ENCODE data around the gene TNK1. TPM values are rescaled to one million over a fixed set of nuclear protein-coding genes. Genes with fewer than 3 reads are reported as not detected.
"Not testable (repeated sequence)": the region's sequence is repeated elsewhere in the genome, so short reads cannot be mapped to it uniquely, and the experiment has no call there.

Gene TNK1
- total and polyA plus RNA-seq, 2 of the 8 experiments (the other 6 are each of a cell fraction or from before 2014, with no cell fraction given) = 7.6 to 9.5 TPM

GRCh38 chr17:7332600-7333069, 48.3 kb upstream of the TNK1 start:
- Histone ChIP-seq H3K79me2 (ENCODE audit: control insufficient read depth in 1 of 2, insufficient read depth in 2 of 2, low read length in 2 of 2) (peaks cover 0 to 11% of the 10 kb centered on the region in 2 experiments; a peak in 2 of 4 replicates), H3K4me1 (replicated peaks in 1 of 4; ENCODE audit: control insufficient read depth in 3 of 4, insufficient read depth in 4 of 4, low read length in 3 of 4) (peaks cover 3 to 31% (median 19%) of the 10 kb centered on the region in 4 experiments), H2BK12ac (ENCODE audit: low read depth, low read length) (0 out of 2 replicates have a peak overlapping the region, but pooled peaks have one; percentile 39)
- H2AK5ac ChIP-seq (ENCODE audit: low read depth, low read length); H2BK20ac ChIP-seq (ENCODE audit: low read length); H3K27ac ChIP-seq (ENCODE audit: low read depth, low read length); H4K91ac ChIP-seq (replicated peaks; ENCODE audit: insufficient read length, low read length); H3K4me2 ChIP-seq (ENCODE audit: insufficient read depth in 1 of 2, low read depth in 2 of 2, low read length in 2 of 2); H3K56ac ChIP-seq (replicated peaks; ENCODE audit: insufficient read length, low read depth, low read length); H3K4ac ChIP-seq (replicated peaks; ENCODE audit: insufficient read length, low read depth, low read length); H3K4me3 ChIP-seq (ENCODE audit: extremely low read depth in 1 of 4, insufficient read depth in 2 of 4, low read depth in 3 of 4, low read length in 4 of 4); H3K9me3 ChIP-seq (ENCODE audit: insufficient read depth in 2 of 2, low read depth in 1 of 2, low read length in 1 of 2); FAIRE-seq; H3K23ac ChIP-seq (ENCODE audit: insufficient read length); H2BK120ac ChIP-seq (replicated peaks; ENCODE audit: low read depth, low read length); H4K8ac ChIP-seq (ENCODE audit: extremely low read depth, insufficient read depth, low read length); H3K36me3 ChIP-seq (ENCODE audit: control insufficient read depth in 2 of 4, insufficient read depth in 4 of 4, low read length in 3 of 4); DNase-seq (ENCODE audit: low read depth in 1 of 2, low spot score in 2 of 2); H3K23me2 ChIP-seq (ENCODE audit: low read depth, low read length); H3K9ac ChIP-seq (replicated peaks in 1 of 4; ENCODE audit: extremely low read depth in 1 of 4, low read depth in 3 of 4, low read length in 3 of 4); H2BK5ac ChIP-seq (ENCODE audit: low read depth, low read length); H4K5ac ChIP-seq (ENCODE audit: insufficient read length, low read depth, low read length); H3K14ac ChIP-seq (ENCODE audit: insufficient read length); H2AFZ ChIP-seq (ENCODE audit: low read length); H3K18ac ChIP-seq (ENCODE audit: extremely low read depth, low read length); H3K27me3 ChIP-seq (replicated peaks in 1 of 4; ENCODE audit: control insufficient read depth in 3 of 4, extremely low read depth in 1 of 4, insufficient read depth in 3 of 4, low read length in 3 of 4); H4K20me1 ChIP-seq (replicated peaks in 1 of 2; ENCODE audit: control insufficient read depth in 1 of 2, insufficient read depth in 2 of 2, low read length in 2 of 2); H2BK15ac ChIP-seq (ENCODE audit: low read length); H3K79me1 ChIP-seq (ENCODE audit: low read depth, low read length): not testable (repeated sequence)
- CTCF ChIA-PET (ENCODE audit: partially characterized antibody) = interaction anchor here (0.6 to 6.0 kb wide), 3 partner anchors 15 to 201 kb away, joined by 3 to 82 read pairs (median 5); no protein-coding TSS in a partner anchor
- POLR2A ChIA-PET (ENCODE audit: partially characterized antibody) = interaction anchor here (1.2 to 13.4 kb wide), 4 partner anchors 15 to 256 kb away, joined by 3 to 223 read pairs (median 4); partner anchors contain the start of gene GPS2
- 95% methylated on average over 14 of the region's 14 CpGs; no CpG with 5 or more reads in 1 of the 2 experiments for WGBS, 2 experiments (ENCODE audit: extremely low coverage in 1 of 2, insufficient coverage in 1 of 2, insufficient read length in 1 of 2, insufficient replicate concordance in 2 of 2, low coverage in 1 of 2, low lambda C conversion rate in 2 of 2, missing lambda C conversion rate in 1 of 2)
